Smooth muscle cell (in vitro differentiated cells): ENCODE data around the gene ADAMTS18. TPM values are rescaled to one million over a fixed set of nuclear protein-coding genes. Genes with fewer than 3 reads are reported as not detected.

Experiments used
- DNase-seq: peaks from one replicate; lab custom pipeline; 2025; ENCODE audit not compliant: unreplicated experiment; lab: John Stamatoyannopoulos, UW
- H2AFZ ChIP-seq: fragments of 200-600 bp; sonication (generic); 2 replicates; pipeline ENCODE4 v1.6.0; 2016; ENCODE audit warnings: antibody characterized with exemption, low read depth, mild to moderate bottlenecking
- H3F3A ChIP-seq: fragments of 200-600 bp; sonication (generic); 2 replicates; pipeline ENCODE4 v1.6.0; 2017; ENCODE audit warnings: antibody characterized with exemption, low read depth
- H3K27ac ChIP-seq: fragments of 200-600 bp; sonication (generic); 2 replicates; pipeline ENCODE4 v1.5.1; 2016; ENCODE audit warnings: low read depth, mild to moderate bottlenecking
- H3K27me3 ChIP-seq: fragments of 200-600 bp; sonication (generic); 2 replicates; pipeline ENCODE4 v1.6.1; 2016; ENCODE audit warnings: low read depth, mild to moderate bottlenecking
- H3K36me3 ChIP-seq: fragments of 200-600 bp; sonication (generic); 2 replicates; pipeline ENCODE4 v1.5.1; 2016; ENCODE audit warnings: low read depth
- H3K4me1 ChIP-seq: fragments of 200-600 bp; sonication (generic); 2 replicates; pipeline ENCODE4 v1.5.1; 2016; ENCODE audit warnings: low read depth
- H3K4me2 ChIP-seq: fragments of 200-600 bp; sonication (generic); 2 replicates; pipeline ENCODE4 v1.6.0; 2016; ENCODE audit warnings: mild to moderate bottlenecking
- H3K4me3 ChIP-seq: fragments of 200-600 bp; sonication (generic); 2 replicates; pipeline ENCODE4 v1.5.1; 2016; ENCODE audit warnings: mild to moderate bottlenecking
- H3K79me2 ChIP-seq: fragments of 200-600 bp; sonication (generic); 2 replicates; pipeline ENCODE4 v1.6.0; 2016; ENCODE audit warnings: low read depth, mild to moderate bottlenecking
- H3K9ac ChIP-seq: fragments of 200-600 bp; sonication (generic); 2 replicates; pipeline ENCODE4 v1.6.0; 2016; ENCODE audit warnings: low read depth
- H3K9me3 ChIP-seq: fragments of 200-600 bp; sonication (generic); replicated peaks from 2 replicates; pipeline ENCODE4 v1.5.1; 2016; ENCODE audit warnings: low read depth
- H4K20me1 ChIP-seq: fragments of 200-600 bp; sonication (generic); 2 replicates; pipeline ENCODE4 v1.6.0; 2016; ENCODE audit warnings: low read depth
- CTCF ChIP-seq: fragments of 200-600 bp; sonication (generic); IDR thresholded peaks from 2 replicates; pipeline ENCODE4 v1.5.1; 2017; ENCODE audit warnings: borderline replicate concordance, mild to moderate bottlenecking, antibody characterized with exemption; ENCODE audit not compliant: insufficient read depth, poor library complexity, severe bottlenecking
- WGBS: methylation state at CpG from one replicate; pipeline ENCODE4 v1.1.7; 2016; ENCODE audit warnings: low lambda C conversion rate; 5-methylcytosine and 5-hydroxymethylcytosine counted together
- polyA plus RNA-seq: library from polyadenylated mRNA; unstranded; fragments of >200 nt; fragmentation: Nextera tagmentation; extraction: Ambion mirVana; gene quantifications from 2 replicates; pipeline ENCODE4 v1.2.1, GENCODE V29; 2016
- total RNA-seq: library from RNA; depleted of rRNA; stranded (reverse); fragments of >200 nt; gene quantifications from 2 replicates; pipeline ENCODE4 v1.2.3, GENCODE V29; 2014

Gene ADAMTS18
- total and polyA plus RNA-seq, 2 experiments from 2014 or later: 0.05 to 4.4 TPM

GRCh38 chr16:77457046-77457445, 22.2 kb upstream of the ADAMTS18 start:
- no peak for TF ChIP-seq CTCF
- no peaks in the 10 kb centered on the region for H3F3A ChIP-seq
- peaks cover 14% of the 10 kb centered on the region for H3K4me1 ChIP-seq
- H3K79me2 ChIP-seq: no peaks in the 10 kb centered on the region
- no peak overlapping the region for H3K9ac ChIP-seq
- no peaks in the 10 kb centered on the region for H3K9me3 ChIP-seq
- 81% methylated on average over 5 of the region's 5 CpGs for WGBS
- no peak overlapping the region for H2AFZ ChIP-seq
- no peaks in the 10 kb centered on the region for H4K20me1 ChIP-seq
- DNase-seq: no peak
- no peak overlapping the region for H3K4me3 ChIP-seq
- H3K36me3 ChIP-seq: no peaks in the 10 kb centered on the region
- no peak overlapping the region for H3K4me2 ChIP-seq
- no peaks in the 10 kb centered on the region for H3K27me3 ChIP-seq
- no peak overlapping the region for H3K27ac ChIP-seq

GRCh38 chr16:77452243-77452642, 17.4 kb upstream of the ADAMTS18 start:
- 95% methylated on average over 3 of the region's 3 CpGs for WGBS
- H3K4me2 ChIP-seq: no peak overlapping the region
- H3K79me2 ChIP-seq: no peaks in the 10 kb centered on the region
- no peaks in the 10 kb centered on the region for H3K27me3 ChIP-seq
- no peak for DNase-seq
- no peak overlapping the region for H3K9ac ChIP-seq
- no peak overlapping the region for H3K27ac ChIP-seq
- no peaks in the 10 kb centered on the region for H3F3A ChIP-seq
- no peaks in the 10 kb centered on the region for H3K9me3 ChIP-seq
- no peaks in the 10 kb centered on the region for H3K36me3 ChIP-seq
- peaks cover 12% of the 10 kb centered on the region for H3K4me1 ChIP-seq
- no peak for TF ChIP-seq CTCF
- no peaks in the 10 kb centered on the region for H4K20me1 ChIP-seq
- H2AFZ ChIP-seq: no peak overlapping the region
- no peak overlapping the region for H3K4me3 ChIP-seq

- Histone ChIP-seq H2AFZ (no peak overlapping the region), H3K27ac (no peak overlapping the region), H3K9me3 (no peaks in the 10 kb centered on the region), H3K36me3 (no peaks in the 10 kb centered on the region), H3K4me3 (no peak overlapping the region), H4K20me1 (no peaks in the 10 kb centered on the region), H3F3A (no peaks in the 10 kb centered on the region), H3K4me2 (no peak overlapping the region), H3K79me2 (no peaks in the 10 kb centered on the region), H3K9ac (no peak overlapping the region), H3K27me3 (no peaks in the 10 kb centered on the region), H3K4me1 (no peaks in the 10 kb centered on the region)
- 87% methylated on average over 5 of the region's 5 CpGs for WGBS
- DNase-seq: no peak
- no peak for TF ChIP-seq CTCF
Observed at GRCh38 chr16:77450790-77451487, 16.1 kb upstream of the ADAMTS18 start.

GRCh38 chr16:77449208-77449607, 14.4 kb upstream of the ADAMTS18 start:
- Histone ChIP-seq H2AFZ (no peak overlapping the region), H3K4me2 (no peak overlapping the region), H3K9ac (no peak overlapping the region), H3K36me3 (no peaks in the 10 kb centered on the region), H3K27me3 (no peaks in the 10 kb centered on the region), H3K9me3 (no peaks in the 10 kb centered on the region), H3K4me1 (no peaks in the 10 kb centered on the region), H3K27ac (no peak overlapping the region), H3K79me2 (no peaks in the 10 kb centered on the region), H3K4me3 (no peak overlapping the region), H3F3A (no peaks in the 10 kb centered on the region), H4K20me1 (no peaks in the 10 kb centered on the region)
- no peak for DNase-seq
- no peak for TF ChIP-seq CTCF
